ENCODE results near the gene RRP36.

RRP36 gene

DNA sequence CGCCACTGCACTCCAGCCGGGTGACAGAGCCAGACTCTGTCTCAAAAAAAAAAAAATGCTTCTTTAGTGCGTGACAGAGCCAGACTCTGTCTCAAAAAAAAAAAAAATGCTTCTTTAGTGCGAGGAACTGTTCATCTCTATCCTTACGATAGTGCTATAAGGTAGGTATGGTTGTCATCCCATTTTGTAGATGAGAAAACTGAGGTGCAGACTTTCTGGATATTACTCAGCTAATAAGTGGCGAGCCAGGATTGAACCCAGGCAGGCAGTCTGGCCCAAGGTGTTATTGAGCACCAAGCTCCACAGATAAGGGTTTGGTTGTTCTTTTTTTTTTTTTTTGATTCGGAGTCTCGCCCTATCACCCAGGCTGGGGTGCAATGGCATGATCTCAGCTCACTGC, 19.6 kb upstream of the RRP36 start:
- Histone ChIP-seq H3K4me1 (ENCODE audit: insufficient read depth, low read length, poor library complexity, severe bottlenecking) (no peaks in the 10 kb centered on the region), H3K36me3 (ENCODE audit: insufficient read depth, low read length) (peaks cover 9% of the 10 kb centered on the region; the same call in 1 of the 2 replicates), H3K4me2 (ENCODE audit: low read depth, low read length, poor library complexity, severe bottlenecking) (no peak overlapping the region), H3K79me2 (ENCODE audit: insufficient read depth, low read length) (no peaks in the 10 kb centered on the region), H3F3A (ENCODE audit: low read depth) (no peaks in the 10 kb centered on the region), H3K4me3 (ENCODE audit: low read length, poor library complexity, severe bottlenecking) (no peak overlapping the region), H4K20me1 (ENCODE audit: insufficient read depth, low read length, poor library complexity, severe bottlenecking) (no peaks in the 10 kb centered on the region), H2AFZ (ENCODE audit: low read length) (no peak overlapping the region), H3K27me3 (ENCODE audit: insufficient read depth, low read length, poor library complexity, severe bottlenecking) (no peaks in the 10 kb centered on the region), H3K9me3 (ENCODE audit: insufficient read depth, low read depth, low read length) (no peaks in the 10 kb centered on the region), H3K9me2 (replicated peaks; ENCODE audit: low read depth, low read length) (no peaks in the 10 kb centered on the region), H3K9ac (ENCODE audit: low read depth, low read length, poor library complexity, severe bottlenecking) (no peak overlapping the region)
- TF ChIP-seq, protein P1, sequence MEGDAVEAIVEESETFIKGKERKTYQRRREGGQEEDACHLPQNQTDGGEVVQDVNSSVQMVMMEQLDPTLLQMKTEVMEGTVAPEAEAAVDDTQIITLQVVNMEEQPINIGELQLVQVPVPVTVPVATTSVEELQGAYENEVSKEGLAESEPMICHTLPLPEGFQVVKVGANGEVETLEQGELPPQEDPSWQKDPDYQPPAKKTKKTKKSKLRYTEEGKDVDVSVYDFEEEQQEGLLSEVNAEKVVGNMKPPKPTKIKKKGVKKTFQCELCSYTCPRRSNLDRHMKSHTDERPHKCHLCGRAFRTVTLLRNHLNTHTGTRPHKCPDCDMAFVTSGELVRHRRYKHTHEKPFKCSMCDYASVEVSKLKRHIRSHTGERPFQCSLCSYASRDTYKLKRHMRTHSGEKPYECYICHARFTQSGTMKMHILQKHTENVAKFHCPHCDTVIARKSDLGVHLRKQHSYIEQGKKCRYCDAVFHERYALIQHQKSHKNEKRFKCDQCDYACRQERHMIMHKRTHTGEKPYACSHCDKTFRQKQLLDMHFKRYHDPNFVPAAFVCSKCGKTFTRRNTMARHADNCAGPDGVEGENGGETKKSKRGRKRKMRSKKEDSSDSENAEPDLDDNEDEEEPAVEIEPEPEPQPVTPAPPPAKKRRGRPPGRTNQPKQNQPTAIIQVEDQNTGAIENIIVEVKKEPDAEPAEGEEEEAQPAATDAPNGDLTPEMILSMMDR (conservative IDR thresholded peaks at IDR 0.05; ENCODE audit: low read length) = no peak
- no peak for TF ChIP-seq EZH2phosphoT487 (IDR thresholded peaks at IDR 0.05; ENCODE audit: borderline replicate concordance)

DNA sequence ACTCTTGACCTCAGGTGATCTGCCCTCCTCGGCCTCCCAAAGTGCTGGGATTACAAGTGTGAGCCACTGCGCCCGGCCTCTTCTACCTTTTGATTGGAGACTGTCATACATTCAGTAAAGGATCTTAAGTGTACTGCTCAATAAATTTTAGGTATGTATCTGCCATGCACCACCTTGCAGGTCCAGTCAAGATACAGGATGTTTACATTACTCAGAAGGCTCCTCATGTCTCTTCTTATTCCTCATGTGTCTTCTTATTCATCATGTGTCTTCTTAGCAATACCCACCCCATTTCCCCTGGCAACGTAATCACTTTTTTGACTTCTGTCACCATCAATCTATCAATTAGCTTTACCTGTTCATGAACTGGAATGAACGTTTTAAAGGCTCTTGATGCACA, 15.6 kb upstream of the RRP36 start:
- H3K4me2 ChIP-seq (ENCODE audit: low read depth, low read length, poor library complexity, severe bottlenecking) = no peak overlapping the region
- H3F3A ChIP-seq (ENCODE audit: low read depth) = no peaks in the 10 kb centered on the region
- H3K79me2 ChIP-seq (ENCODE audit: insufficient read depth, low read length) = no peaks in the 10 kb centered on the region; the same call in 1 of the 2 replicates
- H4K20me1 ChIP-seq (ENCODE audit: insufficient read depth, low read length, poor library complexity, severe bottlenecking) = no peaks in the 10 kb centered on the region
- H3K4me1 ChIP-seq (ENCODE audit: insufficient read depth, low read length, poor library complexity, severe bottlenecking) = no peaks in the 10 kb centered on the region
- H3K36me3 ChIP-seq (ENCODE audit: insufficient read depth, low read length) = peaks cover 49% of the 10 kb centered on the region; the same call in 1 of the 2 replicates
- no peaks in the 10 kb centered on the region for H3K9me3 ChIP-seq (ENCODE audit: insufficient read depth, low read depth, low read length)
- H3K4me3 ChIP-seq (ENCODE audit: low read length, poor library complexity, severe bottlenecking) = no peak overlapping the region
- TF ChIP-seq, protein P1 (conservative IDR thresholded peaks at IDR 0.05; ENCODE audit: low read length) = no peak
- no peak for TF ChIP-seq EZH2phosphoT487 (IDR thresholded peaks at IDR 0.05; ENCODE audit: borderline replicate concordance)
- no peak overlapping the region for H2AFZ ChIP-seq (ENCODE audit: low read length)
- H3K9me2 ChIP-seq (replicated peaks; ENCODE audit: low read depth, low read length) = no peaks in the 10 kb centered on the region
- H3K9ac ChIP-seq (ENCODE audit: low read depth, low read length, poor library complexity, severe bottlenecking) = no peak overlapping the region
- no peaks in the 10 kb centered on the region for H3K27me3 ChIP-seq (ENCODE audit: insufficient read depth, low read length, poor library complexity, severe bottlenecking)

DNA sequence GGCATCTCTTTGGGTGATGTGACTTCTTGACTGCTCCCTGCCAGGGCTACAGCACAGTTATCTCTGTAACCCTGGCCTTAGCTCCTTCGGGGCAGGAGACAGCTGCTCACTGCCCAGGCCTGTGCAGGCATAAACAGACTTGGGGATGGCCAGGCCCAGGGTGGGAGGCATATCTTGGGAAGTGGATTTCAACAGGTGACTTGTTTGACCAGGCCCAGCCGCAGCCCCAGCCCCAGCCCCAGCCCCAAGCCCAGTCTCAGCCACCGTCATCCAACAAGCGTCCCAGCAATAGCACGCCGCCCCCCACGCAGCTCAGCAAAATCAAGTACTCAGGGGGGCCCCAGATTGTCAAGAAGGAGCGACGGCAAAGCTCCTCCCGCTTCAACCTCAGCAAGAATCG, 15.2 kb upstream of the RRP36 start:
- no peak overlapping the region for H3K4me3 ChIP-seq (ENCODE audit: low read length, poor library complexity, severe bottlenecking)
- peaks cover 53% of the 10 kb centered on the region; the same call in 1 of the 2 replicates for H3K36me3 ChIP-seq (ENCODE audit: insufficient read depth, low read length)
- no peaks in the 10 kb centered on the region for H3K9me3 ChIP-seq (ENCODE audit: insufficient read depth, low read depth, low read length)
- H3F3A ChIP-seq (ENCODE audit: low read depth) = no peaks in the 10 kb centered on the region
- no peak overlapping the region for H3K9ac ChIP-seq (ENCODE audit: low read depth, low read length, poor library complexity, severe bottlenecking)
- no peaks in the 10 kb centered on the region for H3K27me3 ChIP-seq (ENCODE audit: insufficient read depth, low read length, poor library complexity, severe bottlenecking)
- no peaks in the 10 kb centered on the region for H3K4me1 ChIP-seq (ENCODE audit: insufficient read depth, low read length, poor library complexity, severe bottlenecking)
- H4K20me1 ChIP-seq (ENCODE audit: insufficient read depth, low read length, poor library complexity, severe bottlenecking) = no peaks in the 10 kb centered on the region
- TF ChIP-seq, protein P1 (conservative IDR thresholded peaks at IDR 0.05; ENCODE audit: low read length) = no peak
- H3K9me2 ChIP-seq (replicated peaks; ENCODE audit: low read depth, low read length) = no peaks in the 10 kb centered on the region
- no peak overlapping the region for H2AFZ ChIP-seq (ENCODE audit: low read length)
- no peak overlapping the region for H3K4me2 ChIP-seq (ENCODE audit: low read depth, low read length, poor library complexity, severe bottlenecking)
- no peaks in the 10 kb centered on the region; the same call in 1 of the 2 replicates for H3K79me2 ChIP-seq (ENCODE audit: insufficient read depth, low read length)

Measured in Loucy (cell line).